ENCODE measurements around the gene TNFRSF12A. TPM values are rescaled to one million over a fixed set of nuclear protein-coding genes. Genes with fewer than 3 reads are reported as not detected.
A peak's percentile ranks its signal among the peaks of the same experiment; 100 is the strongest.

Gene TNFRSF12A
- total RNA-seq, 2 donors from 2014 or later = 37.8 to 43.5 TPM

DNA sequence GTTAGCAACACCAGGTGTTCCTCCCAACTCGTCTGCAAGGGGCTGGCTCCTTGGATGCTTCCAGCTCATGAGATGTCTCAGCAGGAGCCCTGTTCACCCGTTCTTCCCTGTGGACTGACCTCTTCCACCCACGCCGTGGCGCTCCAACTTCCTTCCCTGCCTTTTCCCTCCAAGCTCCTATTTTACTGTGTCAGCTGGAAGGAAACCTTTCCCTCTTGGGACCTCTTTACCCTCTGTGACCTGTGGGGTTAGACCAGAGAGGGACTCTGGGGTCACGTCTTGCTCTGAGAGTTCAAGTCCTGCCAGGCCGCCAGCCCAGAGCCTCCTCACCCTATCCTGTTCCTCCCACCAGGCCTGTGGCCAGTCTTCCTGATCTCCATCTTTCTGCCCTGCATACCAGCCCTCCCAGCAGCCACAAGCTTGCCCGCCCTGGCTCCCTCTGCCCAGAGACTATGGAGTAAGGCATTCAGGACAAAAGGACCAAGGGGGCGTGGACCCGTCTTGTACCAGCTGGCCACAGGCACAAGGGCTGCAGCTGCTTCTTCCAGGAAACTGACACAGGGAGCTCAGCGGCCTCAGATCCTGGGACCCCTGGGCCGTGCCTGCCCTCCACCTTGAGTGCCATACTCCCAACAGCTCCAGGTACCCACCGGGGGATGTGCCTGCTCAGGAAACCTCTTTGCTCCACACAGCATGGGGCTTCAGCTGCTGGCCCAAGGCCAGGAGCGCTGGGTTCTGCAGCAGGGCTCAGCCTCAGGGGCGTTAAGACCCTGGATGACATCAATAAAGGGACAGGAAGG, 48.0 kb upstream of the TNFRSF12A start:
- Mint-ChIP-seq H3K9me3 (no peaks in the 10 kb centered on the region), H3K36me3 (ENCODE audit: low read depth) (peaks cover 14% of the 10 kb centered on the region), H3K27me3 (ENCODE audit: insufficient read depth) (peaks cover 16% of the 10 kb centered on the region), H3K27ac (peak overlapping the region; percentile 44), H3K4me3 (no peak overlapping the region), H3K4me1 (peaks cover 4% of the 10 kb centered on the region)
- Histone ChIP-seq H3K36me3 (ENCODE audit: control insufficient read depth, insufficient read depth, low read length) (peaks cover 20% of the 10 kb centered on the region), H3K4me3 (ENCODE audit: low read length) (no peak overlapping the region), H3K9me3 (ENCODE audit: control insufficient read depth, low read length) (no peaks in the 10 kb centered on the region), H3K9ac (ENCODE audit: extremely low read depth, low read length, poor library complexity, severe bottlenecking) (no peak overlapping the region), H3K27ac (ENCODE audit: low read depth, low read length) (no peak overlapping the region), H3K27me3 (ENCODE audit: control insufficient read depth, insufficient read depth, low read length, poor library complexity, severe bottlenecking) (no peaks in the 10 kb centered on the region), H3K4me1 (ENCODE audit: control insufficient read depth, insufficient read depth, low read length) (peaks cover 14% of the 10 kb centered on the region)
- no peak for DNase-seq
- TF ChIP-seq CTCF (conservative IDR thresholded peaks at IDR 0.05) = no peak
- WGBS, 2 experiments (ENCODE audit: insufficient coverage in 1 of 2, insufficient read length in 1 of 2) = 88 to 92% methylated on average over 10 to 15 of the region's 15 CpGs

GRCh38 chr16:2973093-2973492, 47.1 kb upstream of the TNFRSF12A start:
- Histone ChIP-seq H3K27me3 (ENCODE audit: control insufficient read depth, insufficient read depth, low read length, poor library complexity, severe bottlenecking) (no peaks in the 10 kb centered on the region), H3K9me3 (ENCODE audit: control insufficient read depth, low read length) (no peaks in the 10 kb centered on the region), H3K27ac (ENCODE audit: low read depth, low read length) (no peak overlapping the region), H3K4me1 (ENCODE audit: control insufficient read depth, insufficient read depth, low read length) (peaks cover 14% of the 10 kb centered on the region), H3K36me3 (ENCODE audit: control insufficient read depth, insufficient read depth, low read length) (peaks cover 27% of the 10 kb centered on the region), H3K4me3 (ENCODE audit: low read length) (no peak overlapping the region), H3K9ac (ENCODE audit: extremely low read depth, low read length, poor library complexity, severe bottlenecking) (no peak overlapping the region)
- Mint-ChIP-seq H3K4me3 (no peak overlapping the region), H3K27ac (no peak overlapping the region), H3K4me1 (peaks cover 4% of the 10 kb centered on the region), H3K9me3 (no peaks in the 10 kb centered on the region), H3K36me3 (ENCODE audit: low read depth) (peaks cover 15% of the 10 kb centered on the region), H3K27me3 (ENCODE audit: insufficient read depth) (peaks cover 8% of the 10 kb centered on the region)
- no peak for DNase-seq
- no peak for TF ChIP-seq CTCF (conservative IDR thresholded peaks at IDR 0.05)
- 95 to 97% methylated on average over 3 to 5 of the region's 5 CpGs for WGBS, 2 experiments (ENCODE audit: insufficient coverage in 1 of 2, insufficient read length in 1 of 2)

DNA sequence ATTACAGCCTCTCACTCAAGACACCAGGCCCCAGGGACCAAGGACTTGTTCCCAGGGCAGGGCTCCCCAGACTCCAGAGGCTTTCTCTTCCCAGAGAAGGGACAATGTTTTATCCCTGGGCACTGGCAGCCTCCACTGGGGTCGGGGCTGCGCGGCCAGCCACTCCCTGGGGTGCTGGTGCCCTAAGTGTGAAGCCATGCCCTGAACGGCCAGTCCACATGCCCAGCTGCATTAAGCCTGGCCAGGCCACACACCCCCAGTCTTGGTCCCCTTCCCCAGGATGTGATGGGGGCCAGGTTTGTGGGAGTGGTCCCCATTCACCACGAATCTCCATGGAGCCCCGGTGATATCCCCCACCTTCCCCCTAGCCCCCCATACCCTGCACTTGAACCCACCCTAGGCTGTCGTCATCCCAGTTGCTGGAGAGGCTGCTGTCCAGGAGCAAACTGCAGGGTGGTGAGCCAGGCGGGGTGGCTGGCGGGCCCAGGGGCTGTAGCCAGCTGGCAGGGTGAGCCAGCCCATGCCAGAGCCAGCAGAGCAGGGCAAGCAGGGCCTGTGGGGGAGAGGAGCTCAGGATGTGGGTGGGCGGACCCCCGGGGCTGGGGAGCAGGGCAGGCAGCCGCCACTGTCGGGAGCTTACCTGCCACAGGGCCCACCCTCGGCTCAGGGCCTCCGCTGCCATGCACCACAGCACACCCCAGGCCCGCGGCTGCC, 46.4 kb upstream of the TNFRSF12A start:
- peaks cover 9% of the 10 kb centered on the region for H3K4me1 ChIP-seq (ENCODE audit: control insufficient read depth, insufficient read depth, low read length)
- Mint-ChIP-seq H3K9me3 (no peaks in the 10 kb centered on the region), H3K27ac (no peak overlapping the region), H3K27me3 (ENCODE audit: insufficient read depth) (peaks cover 2% of the 10 kb centered on the region), H3K4me1 (peaks cover 4% of the 10 kb centered on the region), H3K4me3 (no peak overlapping the region), H3K36me3 (ENCODE audit: low read depth) (peaks cover 14% of the 10 kb centered on the region)
- no peaks in the 10 kb centered on the region for H3K27me3 ChIP-seq (ENCODE audit: control insufficient read depth, insufficient read depth, low read length, poor library complexity, severe bottlenecking)
- H3K4me3 ChIP-seq (ENCODE audit: low read length) = no peak overlapping the region
- DNase-seq = no peak
- H3K9me3 ChIP-seq (ENCODE audit: control insufficient read depth, low read length) = no peaks in the 10 kb centered on the region
- H3K9ac ChIP-seq (ENCODE audit: extremely low read depth, low read length, poor library complexity, severe bottlenecking) = no peak overlapping the region
- no peak overlapping the region for H3K27ac ChIP-seq (ENCODE audit: low read depth, low read length)
- H3K36me3 ChIP-seq (ENCODE audit: control insufficient read depth, insufficient read depth, low read length) = peaks cover 29% of the 10 kb centered on the region
- 95 to 96% methylated on average over 9 to 17 of the region's 17 CpGs for WGBS, 2 experiments (ENCODE audit: insufficient coverage in 1 of 2, insufficient read length in 1 of 2)
- no peak for TF ChIP-seq CTCF (conservative IDR thresholded peaks at IDR 0.05)
